ENCODE measurements around the gene DNAJB7. TPM values are rescaled to one million over a fixed set of nuclear protein-coding genes. Genes with fewer than 3 reads are reported as not detected.

The DNAJB7 gene
- total and polyA plus RNA-seq, 2 donors (not counting 3 experiments of a cell fraction or from before 2014, with no cell fraction given): not detected

- H3K79me2 ChIP-seq (ENCODE audit: control insufficient read depth, insufficient read depth, low read length): peaks cover 14% of the 10 kb centered on the region
These were observed 27.3 kb downstream of the DNAJB7 start for GRCh38 chr22:40834619-40835018.

GRCh38 chr22:40829131-40829530 is 32.8 kb downstream of the DNAJB7 start:
- TF ChIP-seq POLR2AphosphoS5 (IDR thresholded peaks at IDR 0.05; ENCODE audit: insufficient read depth, low read depth, low read length) (no peak), FOS (IDR thresholded peaks at IDR 0.05; ENCODE audit: borderline replicate concordance, insufficient read depth, low read length) (no peak), MYC (IDR thresholded peaks at IDR 0.05; ENCODE audit: low read depth, low read length) (no peak), EZH2 (IDR thresholded peaks at IDR 0.05; ENCODE audit: borderline replicate concordance, low read depth, low read length, severe bottlenecking) (no peak), POLR2A (IDR thresholded peaks at IDR 0.05; ENCODE audit: low read depth, low read length) (no peak), GATA2 (IDR thresholded peaks at IDR 0.05; ENCODE audit: insufficient read depth, insufficient read length, low read depth, low read length) (no peak), JUN (IDR thresholded peaks at IDR 0.05; ENCODE audit: borderline replicate concordance, insufficient read depth, insufficient read length, low read depth) (no peak), MAX (IDR thresholded peaks at IDR 0.05; ENCODE audit: insufficient read depth, insufficient read length) (no peak), CTCF (IDR thresholded peaks at IDR 0.05; ENCODE audit: extremely low read depth in 1 of 2, insufficient read depth in 1 of 2, low read depth in 1 of 2, low read length in 2 of 2) (no peak)
- no TSS peak for BruUV-seq (replicated peaks)
- ChIA-PET POLR2A (no interaction called here), CTCF (interaction anchor here (2.8 kb wide), 1 partner anchor 146 kb away, joined by 8 read pairs; no protein-coding TSS in a partner anchor)
- no peaks in the 10 kb centered on the region for H4K20me1 ChIP-seq (replicated peaks; ENCODE audit: control insufficient read depth, extremely low read depth, insufficient read depth, low read length)
- no peak overlapping the region for H3K4me3 ChIP-seq (replicated peaks in 1 of 3; ENCODE audit: insufficient read depth in 1 of 3, low read depth in 1 of 3, low read length in 3 of 3)
- H3K9me1 ChIP-seq (replicated peaks; ENCODE audit: control insufficient read depth, extremely low read depth, insufficient read depth, low read length): no peaks in the 10 kb centered on the region
- no peak overlapping the region for H3K9ac ChIP-seq (replicated peaks; ENCODE audit: extremely low read depth, insufficient read depth, low read length)
- no peaks in the 10 kb centered on the region for H3K4me1 ChIP-seq (ENCODE audit: control insufficient read depth, extremely low read depth, insufficient read depth, low read length)
- no peaks in the 10 kb centered on the region for H3K9me3 ChIP-seq (replicated peaks; ENCODE audit: control insufficient read depth, insufficient read depth, low read length)
- dilution Hi-C loops (cut with MboI; ENCODE audit: extremely low pct_ligation_motif_present, low sequenced_read_pairs) (no loop called here), intact Hi-C loops (cut with micrococcal nuclease) (no loop called here)
- no peaks in the 10 kb centered on the region for H3K27me3 ChIP-seq (ENCODE audit: control insufficient read depth in 2 of 2, insufficient read depth in 2 of 2, low read length in 2 of 2)
- FAIRE-seq (no peak), DNase-seq (ENCODE audit: low read depth, low spot score) (no peak)
- no peak overlapping the region for H3K27ac ChIP-seq (ENCODE audit: insufficient read depth, low read depth, low read length)
- H3K36me3 ChIP-seq (ENCODE audit: control insufficient read depth in 2 of 2, extremely low read depth in 1 of 2, insufficient read depth in 2 of 2, low read length in 2 of 2): peaks cover 5 to 19% of the 10 kb centered on the region in 2 experiments
- H3K4me2 ChIP-seq (ENCODE audit: insufficient read depth, low read length): no peak overlapping the region
- H2AFZ ChIP-seq (ENCODE audit: low read depth, low read length): no peak overlapping the region
- peaks cover 2% of the 10 kb centered on the region for H3K79me2 ChIP-seq (ENCODE audit: control insufficient read depth, insufficient read depth, low read length)

More at GRCh38 chr22:40834619-40835018, 27.3 kb downstream of the DNAJB7 start:
- H3K27me3 ChIP-seq (ENCODE audit: control insufficient read depth in 2 of 2, insufficient read depth in 2 of 2, low read length in 2 of 2): no peaks in the 10 kb centered on the region
- CTCF ChIA-PET: interaction anchor here (0.6 to 2.9 kb wide), 5 partner anchors 13 to 152 kb away, joined by 3 to 9 read pairs (median 3); partner anchors contain the start of gene SLC25A17
- H3K4me1 ChIP-seq (ENCODE audit: control insufficient read depth, extremely low read depth, insufficient read depth, low read length): no peaks in the 10 kb centered on the region
- no peak overlapping the region for H3K4me3 ChIP-seq (replicated peaks in 1 of 3; ENCODE audit: insufficient read depth in 1 of 3, low read depth in 1 of 3, low read length in 3 of 3)
- no peak overlapping the region for H3K9ac ChIP-seq (replicated peaks; ENCODE audit: extremely low read depth, insufficient read depth, low read length)
- no peaks in the 10 kb centered on the region for H3K9me3 ChIP-seq (replicated peaks; ENCODE audit: control insufficient read depth, insufficient read depth, low read length)
- FAIRE-seq (no peak), DNase-seq (ENCODE audit: low read depth, low spot score) (no peak)
- peaks cover 15 to 33% of the 10 kb centered on the region in 2 experiments for H3K36me3 ChIP-seq (ENCODE audit: control insufficient read depth in 2 of 2, extremely low read depth in 1 of 2, insufficient read depth in 2 of 2, low read length in 2 of 2)
- no peak for TF ChIP-seq POLR2AphosphoS5 (IDR thresholded peaks at IDR 0.05; ENCODE audit: insufficient read depth, low read depth, low read length)
- TF ChIP-seq GATA2 (IDR thresholded peaks at IDR 0.05; ENCODE audit: insufficient read depth, insufficient read length, low read depth, low read length): no peak
- no peak for TF ChIP-seq FOS (IDR thresholded peaks at IDR 0.05; ENCODE audit: borderline replicate concordance, insufficient read depth, low read length)
- no peak overlapping the region for H3K27ac ChIP-seq (ENCODE audit: insufficient read depth, low read depth, low read length)
- dilution Hi-C loops (cut with MboI; ENCODE audit: extremely low pct_ligation_motif_present, low sequenced_read_pairs) (no loop called here), intact Hi-C loops (cut with micrococcal nuclease) (no loop called here)
- no peaks in the 10 kb centered on the region for H3K9me1 ChIP-seq (replicated peaks; ENCODE audit: control insufficient read depth, extremely low read depth, insufficient read depth, low read length)
- no peaks in the 10 kb centered on the region for H4K20me1 ChIP-seq (replicated peaks; ENCODE audit: control insufficient read depth, extremely low read depth, insufficient read depth, low read length)
- POLR2A ChIA-PET: no interaction called here
- BruUV-seq (replicated peaks): no TSS peak
- H2AFZ ChIP-seq (ENCODE audit: low read depth, low read length): no peak overlapping the region
- no peak overlapping the region for H3K4me2 ChIP-seq (ENCODE audit: insufficient read depth, low read length)
